ENCODE measurements around the gene SLCO2A1.

- no peak for TF ChIP-seq CTCF (conservative IDR thresholded peaks at IDR 0.05 in 1 of 2, IDR thresholded peaks at IDR 0.05 in 1 of 2; ENCODE audit: low read depth in 1 of 2, low read length in 2 of 2)
- TF ChIP-seq EZH2 (IDR thresholded peaks at IDR 0.05; ENCODE audit: low read length, missing control alignments), result no peak
These were observed 9.0 kb upstream of the SLCO2A1 start for GRCh38 chr3:134038716-134039115.

All from fibroblast of lung (primary cell).